GM18502 (cell line): ENCODE data around the gene MMP24.
"Not testable (repeated sequence)": the region's sequence is repeated elsewhere in the genome, so short reads cannot be mapped to it uniquely, and the experiment has no call there.

Experiments used
- ATAC-seq: cut with Tn5 transposase; IDR thresholded peaks from one replicate; pipeline ENCODE4 v1.9.1; 2021; ENCODE audit warnings: mild to moderate bottlenecking; ENCODE audit not compliant: unreplicated experiment, poor library complexity

MMP24 gene

GRCh38 chr20:35303735-35304491 is 77.4 kb downstream of the MMP24 start:
- peak; percentile 68 for ATAC-seq

GRCh38 chr20:35304956-35305355 is 78.5 kb downstream of the MMP24 start:
- no peak for ATAC-seq

- no peak for ATAC-seq
Observed at GRCh38 chr20:35305682-35306556, 79.4 kb downstream of the MMP24 start.

DNA sequence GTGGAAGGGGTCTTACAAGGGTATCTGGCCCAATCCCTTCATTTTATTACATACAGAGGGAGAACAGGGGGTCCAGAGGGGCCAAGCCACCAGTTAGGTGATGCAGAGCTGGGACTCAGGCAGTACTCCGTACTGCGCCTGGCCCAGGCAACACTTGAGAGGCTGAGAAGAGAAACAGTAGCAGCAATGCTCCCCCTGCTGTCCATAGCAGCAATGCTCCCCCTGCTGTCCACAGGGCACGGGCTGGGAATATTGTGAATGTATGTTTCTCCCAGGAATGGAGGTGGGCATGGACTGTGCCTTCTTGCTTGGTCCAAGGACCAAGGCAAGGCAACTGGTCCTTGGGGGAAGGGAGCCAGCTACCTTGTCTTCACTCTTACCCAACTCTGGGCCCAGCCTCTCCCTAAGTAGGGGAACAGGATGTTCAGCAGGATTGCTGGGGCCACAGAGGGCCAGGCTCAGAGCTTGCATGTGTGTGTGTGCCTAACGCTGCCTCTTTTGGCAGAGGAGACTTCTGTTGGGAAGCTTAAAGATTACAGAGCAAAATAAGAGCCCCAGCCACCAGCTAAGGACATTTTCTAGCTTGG is 80.5 kb downstream of the MMP24 start:
- ATAC-seq, result no peak

GRCh38 chr20:35307666-35308653 is 81.5 kb downstream of the MMP24 start:
- no peak for ATAC-seq

GRCh38 chr20:35311409-35311808 is 84.9 kb downstream of the MMP24 start:
- no peak for ATAC-seq

DNA sequence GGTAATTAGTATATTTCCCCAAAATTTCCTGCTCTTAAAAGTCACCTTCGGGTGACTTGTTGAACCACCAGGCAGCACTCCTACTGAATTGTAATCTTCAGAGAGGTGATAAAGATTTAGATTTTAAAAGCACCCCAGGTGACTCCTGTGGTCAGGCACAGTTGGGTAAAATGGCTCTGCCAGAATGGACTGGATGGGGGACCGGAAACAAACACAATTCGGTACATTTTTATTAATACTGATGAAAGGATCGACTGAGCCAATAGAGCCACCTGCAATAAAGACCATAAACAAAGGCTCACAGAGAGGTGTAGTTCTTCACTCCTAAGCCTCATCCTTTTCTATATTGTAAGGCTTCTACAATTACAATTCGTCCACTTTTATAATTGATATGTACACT is 85.3 kb downstream of the MMP24 start:
- no peak for ATAC-seq

- no peak for ATAC-seq
Observed at GRCh38 chr20:35312318-35312717, 85.8 kb downstream of the MMP24 start.

DNA sequence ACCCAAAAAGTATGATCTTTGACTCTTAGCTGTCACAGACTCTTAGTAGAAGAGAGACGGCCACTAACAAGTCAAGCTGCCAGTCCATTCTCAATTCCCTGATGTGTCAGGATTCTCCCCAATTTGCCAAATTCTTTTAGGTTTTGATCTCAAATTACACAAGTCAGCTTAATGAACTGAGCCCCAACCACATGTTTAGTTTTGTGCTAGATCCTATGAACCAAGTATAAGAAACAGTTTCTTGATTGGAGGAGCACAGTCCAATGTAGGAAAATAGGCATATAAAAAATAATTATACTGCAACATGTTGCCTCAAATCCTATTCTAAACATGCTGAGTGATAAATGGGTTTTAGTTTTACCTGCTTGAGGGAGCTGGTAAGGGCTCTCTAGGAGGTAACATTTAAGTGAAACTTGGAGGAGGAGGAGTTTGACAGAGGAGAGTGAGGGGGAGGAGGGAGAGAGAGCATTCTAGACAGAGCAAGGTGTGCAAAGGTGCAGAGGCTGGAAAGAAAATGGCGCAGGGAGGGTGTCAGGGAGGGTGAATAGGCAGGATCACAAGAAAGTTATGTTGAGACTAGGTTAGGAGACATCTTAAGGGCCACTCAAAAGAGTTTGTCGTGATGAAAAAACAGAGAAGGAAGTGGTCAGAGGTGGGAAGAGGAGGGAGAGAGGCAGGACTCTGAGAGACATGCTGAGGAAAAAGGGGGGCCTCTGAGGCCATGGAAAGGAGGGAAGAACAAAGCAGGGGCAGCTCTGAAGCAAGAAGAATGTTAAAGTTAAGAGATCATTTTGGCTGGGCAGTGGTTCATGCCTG is 88.5 kb downstream of the MMP24 start:
- no peak for ATAC-seq

DNA sequence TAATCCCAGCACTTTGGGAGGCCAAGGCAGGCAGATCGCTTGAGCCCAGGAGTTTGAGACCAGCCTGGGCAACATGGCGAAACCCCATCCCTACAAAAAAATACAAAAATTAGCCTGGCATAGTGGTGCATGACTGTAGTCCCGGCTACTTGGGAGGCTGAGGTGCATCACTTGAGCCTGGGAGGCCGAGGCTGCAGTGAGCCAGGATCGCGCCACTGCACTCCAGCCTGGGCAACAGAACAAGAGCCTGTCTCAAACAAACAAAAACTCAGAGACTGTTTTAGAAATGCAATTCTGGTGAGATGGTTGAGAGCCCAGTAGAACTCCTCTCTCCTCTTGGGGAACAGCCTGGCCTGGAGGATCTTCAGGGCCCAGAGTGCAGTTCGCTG is 89.1 kb downstream of the MMP24 start:
- ATAC-seq, result not testable (repeated sequence)

GRCh38 chr20:35316086-35316485 is 89.6 kb downstream of the MMP24 start:
- ATAC-seq, result no peak

GRCh38 chr20:35317416-35318210 is 91.1 kb downstream of the MMP24 start:
- no peak for ATAC-seq

DNA sequence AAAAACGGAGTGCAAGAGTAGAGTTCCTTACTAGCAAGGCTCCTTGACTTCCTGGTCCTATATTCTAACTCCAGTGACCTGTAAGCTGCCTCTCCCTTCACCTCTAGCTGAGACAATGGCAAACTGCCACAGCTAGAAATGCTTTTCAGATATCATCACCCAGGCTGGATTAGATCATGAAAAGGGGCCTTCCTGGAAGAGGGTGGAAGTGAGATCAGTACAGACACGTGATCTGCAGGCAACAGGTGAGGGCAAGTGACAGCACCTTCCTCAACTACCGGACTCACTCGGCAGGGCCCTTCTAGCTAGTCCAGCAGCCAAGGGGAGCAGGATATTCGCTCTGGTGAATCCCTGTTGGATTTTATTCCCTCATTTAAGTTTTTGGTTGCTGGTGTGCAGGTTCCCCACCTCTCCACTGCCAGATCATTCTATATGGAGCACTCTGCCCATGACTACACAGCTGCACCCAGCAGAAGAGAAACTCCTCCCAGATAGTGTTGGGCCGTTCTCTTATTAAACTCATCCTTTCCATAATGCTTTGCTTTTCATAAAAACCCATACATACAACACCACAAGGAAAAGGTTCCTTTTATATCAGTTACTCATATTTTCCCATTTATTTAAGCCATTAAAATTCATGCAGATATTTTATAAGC is 92.1 kb downstream of the MMP24 start:
- ATAC-seq, result no peak

DNA sequence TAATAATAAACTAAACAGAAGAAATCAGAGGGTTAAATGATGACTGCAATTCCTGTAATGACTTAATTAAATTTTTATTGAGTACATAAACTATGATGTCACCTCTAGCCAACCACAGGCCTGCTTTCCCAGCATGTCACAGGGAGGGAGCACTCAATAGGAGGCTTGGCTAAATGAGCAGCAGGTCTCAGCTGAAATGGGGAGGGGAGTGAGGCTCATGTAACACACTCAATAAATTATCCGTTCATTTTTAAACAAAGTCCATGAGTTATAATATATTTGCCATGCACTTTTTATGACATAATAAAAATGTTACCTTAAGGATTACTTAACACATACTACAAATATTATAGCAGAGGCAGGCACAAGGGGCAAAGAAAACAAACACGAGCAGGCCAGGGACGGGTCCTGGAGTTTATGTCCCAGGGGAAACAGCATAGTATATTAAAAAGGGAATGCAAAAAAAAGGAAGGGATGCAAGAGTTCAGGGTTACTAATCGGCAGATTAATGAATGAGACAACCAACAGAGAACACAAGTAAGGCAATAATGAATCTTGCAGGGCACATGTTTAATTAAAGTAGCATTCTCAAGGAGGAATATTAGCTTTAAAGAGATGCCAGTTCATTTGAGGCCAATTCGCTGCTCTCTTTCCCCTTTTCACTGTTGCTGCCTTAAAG is 92.8 kb downstream of the MMP24 start:
- ATAC-seq, result no peak

- ATAC-seq, result no peak
Observed at GRCh38 chr20:35319871-35320197, 93.3 kb downstream of the MMP24 start.

DNA sequence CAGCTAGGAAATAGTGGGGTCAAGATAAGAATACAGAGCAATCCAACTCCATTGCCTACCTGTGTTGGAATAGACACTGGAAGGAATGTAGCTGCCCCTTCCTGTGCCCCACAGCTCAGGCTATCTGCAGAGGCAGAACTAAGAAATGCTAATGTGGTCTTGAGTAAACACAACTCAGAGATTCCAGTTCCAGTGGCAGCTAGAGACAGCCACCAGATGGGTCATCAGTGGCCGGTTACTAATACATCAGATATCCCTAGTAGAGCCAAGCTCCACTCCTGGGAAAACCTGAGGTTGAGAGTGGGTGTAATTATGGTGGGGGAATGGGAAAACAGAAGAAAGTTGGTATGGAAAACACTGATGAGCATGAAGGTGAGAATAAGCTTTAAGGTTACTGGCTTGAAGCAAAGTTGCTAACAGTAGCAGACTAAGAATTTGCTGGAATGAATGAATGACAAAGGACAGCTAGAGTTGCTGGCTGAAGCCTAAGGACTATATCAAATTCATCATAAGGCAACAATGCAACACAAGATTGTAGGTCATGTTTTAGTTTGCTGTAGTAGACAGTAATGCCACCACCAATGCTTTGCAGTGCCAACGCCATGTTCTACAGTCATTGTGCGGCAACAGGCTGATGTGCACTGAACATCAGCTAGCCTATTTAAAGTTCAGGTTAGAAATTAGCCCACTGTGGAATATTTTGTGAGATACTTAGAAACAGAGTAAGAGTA is 94.1 kb downstream of the MMP24 start:
- no peak for ATAC-seq

- ATAC-seq, result no peak
Observed at GRCh38 chr20:35325401-35325800, 98.9 kb downstream of the MMP24 start.
